ENCODE measurements around the gene POLE3.

POLE3 gene

GRCh38 chr9:113372059-113372458 is 38.4 kb downstream of the POLE3 start:
- TF ChIP-seq ZNF565 (CRISPR knock-in tag; conservative IDR thresholded peaks at IDR 0.05; ENCODE audit: low read depth), result no peak
- no peak for TF ChIP-seq ARNTL (CRISPR knock-in tag; IDR thresholded peaks at IDR 0.05; ENCODE audit: borderline replicate concordance, low read depth)
- no peak for TF ChIP-seq CSRNP3 (CRISPR knock-in tag; IDR thresholded peaks at IDR 0.05)
- TF ChIP-seq ZFP3 (CRISPR knock-in tag; IDR thresholded peaks at IDR 0.05), result no peak
- TF ChIP-seq OSR1 (CRISPR knock-in tag; IDR thresholded peaks at IDR 0.05), result no peak
- no peak for TF ChIP-seq CSDC2 (CRISPR knock-in tag; IDR thresholded peaks at IDR 0.05)
- TF ChIP-seq BACH2 (CRISPR knock-in tag; IDR thresholded peaks at IDR 0.05; ENCODE audit: borderline replicate concordance), result no peak
- no peak for ATAC-seq

DNA sequence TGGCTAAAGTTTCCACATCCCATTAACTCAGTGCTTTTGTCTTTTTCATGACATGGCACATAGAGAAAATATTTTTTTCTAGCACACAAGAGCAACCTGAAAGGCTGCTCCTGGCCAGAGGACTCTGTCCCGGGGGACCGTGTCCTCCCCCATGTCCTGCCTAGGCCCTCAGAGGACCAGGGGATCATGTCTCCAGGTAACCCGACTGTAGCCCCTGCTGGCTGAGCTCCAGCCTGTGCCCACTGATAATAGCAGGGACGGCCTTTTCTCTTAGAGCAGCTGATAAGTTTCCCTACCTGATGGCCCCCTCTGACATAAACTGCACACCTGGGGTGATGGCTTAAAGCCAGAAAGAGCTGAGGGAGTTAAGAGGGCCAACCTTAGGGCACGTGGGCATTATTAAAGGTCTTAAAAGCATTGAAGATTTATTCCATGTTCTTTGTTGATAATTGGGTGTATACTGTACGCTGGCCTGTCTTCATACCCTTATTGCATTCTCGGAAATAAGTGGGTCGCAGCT is 39.6 kb downstream of the POLE3 start:
- ATAC-seq, result no peak
- no peak for TF ChIP-seq ZNF8 (CRISPR knock-in tag; IDR thresholded peaks at IDR 0.05)
- TF ChIP-seq, protein P1, sequence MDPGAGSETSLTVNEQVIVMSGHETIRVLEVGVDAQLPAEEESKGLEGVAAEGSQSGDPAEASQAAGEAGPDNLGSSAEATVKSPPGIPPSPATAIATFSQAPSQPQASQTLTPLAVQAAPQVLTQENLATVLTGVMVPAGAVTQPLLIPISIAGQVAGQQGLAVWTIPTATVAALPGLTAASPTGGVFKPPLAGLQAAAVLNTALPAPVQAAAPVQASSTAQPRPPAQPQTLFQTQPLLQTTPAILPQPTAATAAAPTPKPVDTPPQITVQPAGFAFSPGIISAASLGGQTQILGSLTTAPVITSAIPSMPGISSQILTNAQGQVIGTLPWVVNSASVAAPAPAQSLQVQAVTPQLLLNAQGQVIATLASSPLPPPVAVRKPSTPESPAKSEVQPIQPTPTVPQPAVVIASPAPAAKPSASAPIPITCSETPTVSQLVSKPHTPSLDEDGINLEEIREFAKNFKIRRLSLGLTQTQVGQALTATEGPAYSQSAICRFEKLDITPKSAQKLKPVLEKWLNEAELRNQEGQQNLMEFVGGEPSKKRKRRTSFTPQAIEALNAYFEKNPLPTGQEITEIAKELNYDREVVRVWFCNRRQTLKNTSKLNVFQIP (CRISPR knock-in tag; IDR thresholded peaks at IDR 0.05; ENCODE audit: borderline replicate concordance, low read depth), result no peak

DNA sequence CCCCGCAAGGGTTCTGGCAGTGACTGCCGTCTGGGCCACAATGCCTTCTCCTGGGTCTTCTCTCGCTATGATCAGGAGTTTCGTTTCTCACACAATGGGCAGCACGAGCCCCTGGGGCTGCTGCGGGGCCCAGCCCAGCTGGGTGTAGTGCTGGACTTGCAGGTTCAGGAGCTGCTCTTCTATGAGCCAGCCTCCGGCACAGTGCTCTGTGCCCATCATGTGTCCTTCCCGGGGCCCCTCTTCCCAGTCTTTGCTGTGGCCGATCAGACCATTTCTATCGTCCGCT is 40.7 kb downstream of the POLE3 start:
- no peak for ATAC-seq
- TF ChIP-seq CSDC2 (CRISPR knock-in tag; IDR thresholded peaks at IDR 0.05), result no peak
- no peak for TF ChIP-seq RARB (CRISPR knock-in tag; IDR thresholded peaks at IDR 0.05)
- TF ChIP-seq, protein P1 (CRISPR knock-in tag; IDR thresholded peaks at IDR 0.05; ENCODE audit: borderline replicate concordance, low read depth), result no peak
- no peak for TF ChIP-seq ZFP30 (CRISPR knock-in tag; IDR thresholded peaks at IDR 0.05)
- no peak for TF ChIP-seq GLIS3 (CRISPR knock-in tag; IDR thresholded peaks at IDR 0.05)
- TF ChIP-seq CSRNP3 (CRISPR knock-in tag; IDR thresholded peaks at IDR 0.05), result no peak
- TF ChIP-seq ZNF8 (CRISPR knock-in tag; IDR thresholded peaks at IDR 0.05), result no peak
- no peak for TF ChIP-seq BACH2 (CRISPR knock-in tag; IDR thresholded peaks at IDR 0.05; ENCODE audit: borderline replicate concordance)
- TF ChIP-seq ISL1 (CRISPR knock-in tag; IDR thresholded peaks at IDR 0.05), result no peak
- TF ChIP-seq, protein P2, sequence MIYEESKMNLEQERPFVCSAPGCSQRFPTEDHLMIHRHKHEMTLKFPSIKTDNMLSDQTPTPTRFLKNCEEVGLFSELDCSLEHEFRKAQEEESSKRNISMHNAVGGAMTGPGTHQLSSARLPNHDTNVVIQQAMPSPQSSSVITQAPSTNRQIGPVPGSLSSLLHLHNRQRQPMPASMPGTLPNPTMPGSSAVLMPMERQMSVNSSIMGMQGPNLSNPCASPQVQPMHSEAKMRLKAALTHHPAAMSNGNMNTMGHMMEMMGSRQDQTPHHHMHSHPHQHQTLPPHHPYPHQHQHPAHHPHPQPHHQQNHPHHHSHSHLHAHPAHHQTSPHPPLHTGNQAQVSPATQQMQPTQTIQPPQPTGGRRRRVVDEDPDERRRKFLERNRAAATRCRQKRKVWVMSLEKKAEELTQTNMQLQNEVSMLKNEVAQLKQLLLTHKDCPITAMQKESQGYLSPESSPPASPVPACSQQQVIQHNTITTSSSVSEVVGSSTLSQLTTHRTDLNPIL (CRISPR knock-in tag; IDR thresholded peaks at IDR 0.05; ENCODE audit: low read depth), result no peak
- no peak for TF ChIP-seq ESRRG (CRISPR knock-in tag; IDR thresholded peaks at IDR 0.05)
- TF ChIP-seq, protein P3, sequence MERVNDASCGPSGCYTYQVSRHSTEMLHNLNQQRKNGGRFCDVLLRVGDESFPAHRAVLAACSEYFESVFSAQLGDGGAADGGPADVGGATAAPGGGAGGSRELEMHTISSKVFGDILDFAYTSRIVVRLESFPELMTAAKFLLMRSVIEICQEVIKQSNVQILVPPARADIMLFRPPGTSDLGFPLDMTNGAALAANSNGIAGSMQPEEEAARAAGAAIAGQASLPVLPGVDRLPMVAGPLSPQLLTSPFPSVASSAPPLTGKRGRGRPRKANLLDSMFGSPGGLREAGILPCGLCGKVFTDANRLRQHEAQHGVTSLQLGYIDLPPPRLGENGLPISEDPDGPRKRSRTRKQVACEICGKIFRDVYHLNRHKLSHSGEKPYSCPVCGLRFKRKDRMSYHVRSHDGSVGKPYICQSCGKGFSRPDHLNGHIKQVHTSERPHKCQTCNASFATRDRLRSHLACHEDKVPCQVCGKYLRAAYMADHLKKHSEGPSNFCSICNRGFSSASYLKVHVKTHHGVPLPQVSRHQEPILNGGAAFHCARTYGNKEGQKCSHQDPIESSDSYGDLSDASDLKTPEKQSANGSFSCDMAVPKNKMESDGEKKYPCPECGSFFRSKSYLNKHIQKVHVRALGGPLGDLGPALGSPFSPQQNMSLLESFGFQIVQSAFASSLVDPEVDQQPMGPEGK (CRISPR knock-in tag; IDR thresholded peaks at IDR 0.05; ENCODE audit: borderline replicate concordance), result no peak
- no peak for TF ChIP-seq ZC3H10 (CRISPR knock-in tag; IDR thresholded peaks at IDR 0.05)
- no peak for TF ChIP-seq TCF4 (CRISPR knock-in tag; IDR thresholded peaks at IDR 0.05; ENCODE audit: borderline replicate concordance)
- no peak for TF ChIP-seq ARNTL (CRISPR knock-in tag; IDR thresholded peaks at IDR 0.05; ENCODE audit: borderline replicate concordance, low read depth)
- TF ChIP-seq TSHZ2 (CRISPR knock-in tag; IDR thresholded peaks at IDR 0.05), result no peak
- no peak for TF ChIP-seq PPARA (CRISPR knock-in tag; IDR thresholded peaks at IDR 0.05; ENCODE audit: borderline replicate concordance)

Data from SK-N-SH treated with all-trans-retinoic acid at 6 μM for 48 hours (cell line).